OCI-LY7 (cell line): Measurements from ENCODE around the gene ACTC1. TPM values are rescaled to one million over a fixed set of nuclear protein-coding genes. Genes with fewer than 3 reads are reported as not detected.

Experiments used
- Bru-seq: library from RNA; stranded (reverse); fragments of 400-500 nt; gene quantifications from one replicate; lab custom pipeline; 2021; lab: Mats Ljungman, UMichigan
- BruChase-seq, 2 experiments: library from RNA; stranded (reverse); fragments of 400-500 nt; gene quantifications; one replicate each; lab custom pipeline; 2021; lab: Mats Ljungman, UMichigan
- BruUV-seq: library from RNA; stranded (reverse); fragments of 400-500 nt; replicated peaks from 2 replicates; lab custom pipeline; 2021; lab: Mats Ljungman, UMichigan
- CTCF ChIA-PET: fragments of 300-600 bp; sonication (Branson Sonifier 250); formaldehyde crosslinking; loops from one replicate; lab custom pipeline; 2022; ENCODE audit warnings: antibody characterized with exemption; ENCODE audit not compliant: unreplicated experiment; lab: Charles Lee
- POLR2A ChIA-PET: fragments of 300-600 bp; sonication (Branson Sonifier 250); formaldehyde crosslinking; loops from one replicate; lab custom pipeline; 2022; ENCODE audit warnings: antibody characterized with exemption; lab: Charles Lee
- DNase-seq: peaks from one replicate; pipeline ENCODE4 v3.0.0-alpha.2; 2015; ENCODE audit warnings: low spot score
- H2AFZ ChIP-seq: fragments of 200-600 bp; sonication (generic), shearing (Covaris generic); 2 replicates; pipeline ENCODE4 v1.6.1; 2014; ENCODE audit warnings: mild to moderate bottlenecking, antibody characterized with exemption, low read length, moderate library complexity
- H3K27ac ChIP-seq: fragments of 200-600 bp; sonication (generic); 2 replicates; pipeline ENCODE4 v1.5.1; 2014; ENCODE audit warnings: mixed run types, low read depth, mild to moderate bottlenecking, moderate library complexity, low read length, inconsistent platforms; ENCODE audit not compliant: poor library complexity, severe bottlenecking
- H3K36me3 ChIP-seq: fragments of 200-600 bp; sonication (generic); 2 replicates; pipeline ENCODE4 v1.6.1; 2014; ENCODE audit warnings: mild to moderate bottlenecking, antibody characterized with exemption, low read length, moderate library complexity, mixed read lengths; ENCODE audit not compliant: insufficient read depth
- H3K4me1 ChIP-seq: fragments of 200-600 bp; sonication (generic); 2 replicates; pipeline ENCODE4 v1.5.1; 2014; ENCODE audit warnings: mild to moderate bottlenecking, low read length; ENCODE audit not compliant: insufficient read depth, poor library complexity, severe bottlenecking
- H3K4me2 ChIP-seq: fragments of 200-600 bp; sonication (generic); 2 replicates; pipeline ENCODE4 v1.6.1; 2014; ENCODE audit warnings: mild to moderate bottlenecking, low read length
- H3K4me3 ChIP-seq: fragments of 200-600 bp; sonication (generic); 2 replicates; pipeline ENCODE4 v1.5.1; 2014; ENCODE audit warnings: mild to moderate bottlenecking, low read depth, low read length; ENCODE audit not compliant: poor library complexity, severe bottlenecking
- H3K79me2 ChIP-seq: fragments of 200-600 bp; sonication (generic); 2 replicates; pipeline ENCODE4 v1.6.1; 2016; ENCODE audit warnings: low read depth, mild to moderate bottlenecking, low read length, moderate library complexity, mixed read lengths; ENCODE audit not compliant: insufficient read depth
- H3K9me2 ChIP-seq: fragments of 200-600 bp; sonication (generic); 2 replicates; pipeline ENCODE4 v1.6.1; 2016; ENCODE audit warnings: mild to moderate bottlenecking, low read length, mixed read lengths; ENCODE audit not compliant: insufficient read depth
- H3K9me3 ChIP-seq: fragments of 200-600 bp; sonication (generic); 2 replicates; pipeline ENCODE4 v1.6.1; 2014; ENCODE audit warnings: mild to moderate bottlenecking, mixed run types, low read length, mixed read lengths
- H4K20me1 ChIP-seq: fragments of 200-600 bp; sonication (generic); 2 replicates; pipeline ENCODE4 v1.6.1; 2014; ENCODE audit warnings: mild to moderate bottlenecking, antibody characterized with exemption, low read length, moderate library complexity, mixed read lengths; ENCODE audit not compliant: insufficient read depth
- EZH2phosphoT487 ChIP-seq: fragments of 200-600 bp; sonication (generic); IDR thresholded peaks from 2 replicates; pipeline ENCODE4 v1.6.1; 2018; ENCODE audit warnings: low read depth, borderline replicate concordance, mild to moderate bottlenecking, mixed run types, antibody characterized with exemption, low read length, moderate library complexity, mixed read lengths
- intact Hi-C: fragments of 100-400 bp; cut with micrococcal nuclease; formaldehyde crosslinking; loops from one replicate; pipeline ENCODE4 v1.10.0; 2022; ENCODE audit not compliant: unreplicated experiment
- long read RNA-seq: library from polyadenylated mRNA; stranded (forward); transcript quantifications from one replicate; pipeline ENCODE4 v2.0.0, GENCODE V29; 2022
- total RNA-seq, 2 experiments: library from RNA; depleted of rRNA in 1 of 2; stranded (reverse); fragments of >200 nt in 1 of 2; shearing (Covaris generic) in 1 of 2; gene quantifications; 2 replicates each; pipeline ENCODE4 v1.2.3, GENCODE V29; 2014 to 2022
- TF ChIP-seq, protein P1 (sequence below): fragments of 200-600 bp; sonication (generic); conservative IDR thresholded peaks from 2 replicates; pipeline ENCODE4 v1.5.1; 2014; ENCODE audit warnings: mild to moderate bottlenecking, antibody characterized with exemption, low read length, moderate library complexity, mixed read lengths

The ACTC1 gene
- total RNA-seq (2014; rRNA removed; shearing (Covaris generic)) (not detected in 2 replicates), total RNA-seq (2022) (not detected in 2 replicates), Bru-seq, nascent RNA (not detected), BruChase-seq, experiment 1, labeled RNA remaining after a 6-hour chase (not detected), BruChase-seq, experiment 2, labeled RNA remaining after a 2-hour chase (not detected)
- long read RNA-seq, result 0 reads

DNA sequence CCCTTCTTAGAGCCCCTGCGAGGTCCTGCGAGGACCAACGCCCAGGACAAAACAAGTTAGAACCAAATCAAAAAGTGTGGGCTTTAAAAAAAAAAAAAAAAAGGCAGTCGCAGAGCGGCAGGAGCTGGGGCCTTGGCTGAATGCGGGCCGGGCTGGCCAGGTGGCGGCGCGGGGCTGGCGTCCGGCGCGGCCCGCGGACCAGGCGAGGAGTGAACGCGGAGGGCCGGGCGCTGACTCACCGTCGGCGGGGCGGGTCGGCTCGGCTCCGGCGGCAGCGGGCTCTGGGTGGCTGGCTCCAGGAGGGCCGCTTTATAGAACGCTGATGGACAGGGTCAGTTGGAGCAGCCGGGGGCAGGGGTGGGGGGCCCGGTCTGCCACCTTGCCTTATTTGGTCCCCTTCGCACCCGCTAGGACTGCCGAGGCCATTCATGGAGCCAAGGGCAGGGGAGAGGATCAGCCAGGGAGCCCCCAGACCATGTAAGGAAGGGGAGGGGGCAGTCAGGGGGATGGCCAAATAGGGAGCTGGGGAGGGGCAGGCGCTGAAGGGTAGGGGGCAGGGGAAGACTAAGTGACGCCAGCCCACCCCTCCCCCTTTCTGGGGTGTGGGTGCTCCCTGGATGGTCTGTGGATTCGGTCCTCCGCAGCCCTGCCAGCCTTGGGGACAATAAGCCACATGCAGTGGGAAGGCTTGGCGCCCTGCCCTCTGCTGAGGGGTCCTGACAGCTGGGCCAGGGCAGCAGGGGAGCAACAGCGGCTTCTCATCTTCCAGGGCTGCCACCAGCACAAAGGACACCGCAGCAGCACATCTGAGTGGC is at the start of gene ACTC1:
ACTC1 (minus strand) TSS at position 283 of the 815 bp plus-strand sequence. CDS start 741 bp downstream, outside the sequence.
- no peak within 1 kb of the TSS for H3K4me2 ChIP-seq
- no peaks in the 10 kb centered on the region for H3K4me1 ChIP-seq
- H3K9me3 ChIP-seq, result no peaks in the 10 kb centered on the region
- no peak within 1 kb of the TSS for H3K4me3 ChIP-seq
- TF ChIP-seq, protein P1, sequence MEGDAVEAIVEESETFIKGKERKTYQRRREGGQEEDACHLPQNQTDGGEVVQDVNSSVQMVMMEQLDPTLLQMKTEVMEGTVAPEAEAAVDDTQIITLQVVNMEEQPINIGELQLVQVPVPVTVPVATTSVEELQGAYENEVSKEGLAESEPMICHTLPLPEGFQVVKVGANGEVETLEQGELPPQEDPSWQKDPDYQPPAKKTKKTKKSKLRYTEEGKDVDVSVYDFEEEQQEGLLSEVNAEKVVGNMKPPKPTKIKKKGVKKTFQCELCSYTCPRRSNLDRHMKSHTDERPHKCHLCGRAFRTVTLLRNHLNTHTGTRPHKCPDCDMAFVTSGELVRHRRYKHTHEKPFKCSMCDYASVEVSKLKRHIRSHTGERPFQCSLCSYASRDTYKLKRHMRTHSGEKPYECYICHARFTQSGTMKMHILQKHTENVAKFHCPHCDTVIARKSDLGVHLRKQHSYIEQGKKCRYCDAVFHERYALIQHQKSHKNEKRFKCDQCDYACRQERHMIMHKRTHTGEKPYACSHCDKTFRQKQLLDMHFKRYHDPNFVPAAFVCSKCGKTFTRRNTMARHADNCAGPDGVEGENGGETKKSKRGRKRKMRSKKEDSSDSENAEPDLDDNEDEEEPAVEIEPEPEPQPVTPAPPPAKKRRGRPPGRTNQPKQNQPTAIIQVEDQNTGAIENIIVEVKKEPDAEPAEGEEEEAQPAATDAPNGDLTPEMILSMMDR, result no peak
- no peak for TF ChIP-seq EZH2phosphoT487
- ChIA-PET CTCF (no interaction called here), POLR2A (no interaction called here)
- H3K79me2 ChIP-seq, result no peaks in the 10 kb centered on the region
- no peaks in the 10 kb centered on the region for H4K20me1 ChIP-seq
- BruUV-seq, result no TSS peak
- no peak for DNase-seq
- H3K9me2 ChIP-seq, result no peaks in the 10 kb centered on the region
- H3K36me3 ChIP-seq, result no peaks in the 10 kb centered on the region
- no peak within 1 kb of the TSS for H3K27ac ChIP-seq
- no peak within 1 kb of the TSS for H2AFZ ChIP-seq
- intact Hi-C loops, result no loop called here

GRCh38 chr15:34841262-34841725 is 45.9 kb upstream of the ACTC1 start:
- TF ChIP-seq, protein P1, result no peak
- TF ChIP-seq EZH2phosphoT487, result no peak
- Histone ChIP-seq H3K27ac (no peak overlapping the region), H3K9me2 (no peaks in the 10 kb centered on the region), H2AFZ (no peak overlapping the region), H3K36me3 (no peaks in the 10 kb centered on the region), H3K4me3 (no peak overlapping the region), H3K4me2 (no peak overlapping the region), H3K9me3 (no peaks in the 10 kb centered on the region), H3K79me2 (no peaks in the 10 kb centered on the region), H3K4me1 (no peaks in the 10 kb centered on the region), H4K20me1 (no peaks in the 10 kb centered on the region)
- ChIA-PET POLR2A (no interaction called here), CTCF (no interaction called here)
- intact Hi-C loops, result no loop called here
- BruUV-seq, result no TSS peak
- no peak for DNase-seq
